ENCODE results near the gene THOP1.

The THOP1 gene

DNA sequence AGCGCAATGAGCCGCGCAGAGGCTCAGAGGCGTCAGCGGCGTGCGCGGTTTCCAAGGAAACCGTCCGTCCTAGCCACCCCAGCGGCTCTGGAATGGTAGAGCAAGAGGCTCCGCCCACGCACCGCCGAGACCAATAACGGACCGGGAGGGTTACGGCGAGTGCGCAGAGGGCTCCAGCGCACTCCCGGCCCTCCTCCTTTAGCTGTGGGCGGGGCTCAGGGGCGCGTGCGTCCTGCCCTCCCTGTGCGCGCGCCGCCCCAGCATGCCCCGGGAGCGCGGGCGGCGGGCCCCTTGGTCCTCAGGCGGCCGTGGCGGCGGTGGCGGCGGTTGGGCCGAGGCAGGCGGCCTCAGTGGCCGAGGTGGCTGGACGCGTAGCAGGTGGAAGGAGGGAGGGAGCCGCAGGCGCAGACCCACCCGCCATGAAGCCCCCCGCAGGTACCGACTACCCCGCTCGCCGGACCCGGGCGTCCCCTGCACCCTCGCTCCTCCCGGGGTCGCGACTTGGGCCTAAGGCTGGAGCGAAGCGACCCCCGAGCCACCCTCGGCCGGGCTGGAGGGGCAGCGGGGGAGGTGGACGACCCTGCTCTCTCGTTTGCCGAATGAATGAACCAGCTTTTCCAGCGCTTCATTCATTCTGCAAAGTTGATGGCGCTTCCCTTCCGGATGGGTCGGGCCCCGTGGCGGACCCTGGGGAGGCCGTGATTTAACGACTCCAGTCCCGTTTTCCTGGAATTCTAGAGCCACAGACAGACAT, at the start of gene THOP1:
Gene THOP1 (plus strand): TSS at position 260 of the 754 bp plus-strand sequence. CDS start 160 bp downstream, at position 420.
- peak; percentile 99 to 100 for DNase-seq (ENCODE audit: low read depth in 2 of 2)

DNA sequence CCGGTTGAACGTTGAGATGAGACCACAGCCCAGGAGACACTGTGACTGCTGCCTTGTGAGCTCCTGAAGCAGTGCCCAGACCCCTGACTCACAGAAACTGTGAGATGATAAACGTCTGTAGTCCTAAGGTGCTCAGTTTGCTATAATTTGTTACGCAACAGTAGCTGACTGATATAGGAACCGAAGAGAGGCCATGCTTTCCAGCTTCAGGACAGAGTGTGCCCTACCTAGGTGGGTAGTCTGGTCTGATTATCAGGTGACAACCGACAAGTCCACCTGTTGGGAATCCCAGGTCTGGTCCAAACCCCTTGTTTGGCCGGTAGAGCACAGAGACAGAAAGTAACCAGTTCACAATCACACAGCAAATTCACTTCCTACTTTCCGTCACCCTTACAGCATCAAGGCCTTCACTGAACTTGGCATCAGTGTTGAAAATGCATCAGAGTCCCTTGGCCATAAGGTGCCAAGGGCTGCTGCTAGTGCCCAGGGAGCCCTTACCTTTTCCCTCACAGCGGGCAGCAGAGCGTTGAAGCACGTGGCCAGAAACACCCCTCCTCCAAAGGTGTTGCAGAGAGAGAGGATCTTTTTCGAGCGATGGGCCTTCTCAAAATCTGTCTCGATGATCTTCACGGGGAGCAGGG, 48.6 kb upstream of the THOP1 start:
- no peak for DNase-seq (ENCODE audit: low read depth in 2 of 2)

DNA sequence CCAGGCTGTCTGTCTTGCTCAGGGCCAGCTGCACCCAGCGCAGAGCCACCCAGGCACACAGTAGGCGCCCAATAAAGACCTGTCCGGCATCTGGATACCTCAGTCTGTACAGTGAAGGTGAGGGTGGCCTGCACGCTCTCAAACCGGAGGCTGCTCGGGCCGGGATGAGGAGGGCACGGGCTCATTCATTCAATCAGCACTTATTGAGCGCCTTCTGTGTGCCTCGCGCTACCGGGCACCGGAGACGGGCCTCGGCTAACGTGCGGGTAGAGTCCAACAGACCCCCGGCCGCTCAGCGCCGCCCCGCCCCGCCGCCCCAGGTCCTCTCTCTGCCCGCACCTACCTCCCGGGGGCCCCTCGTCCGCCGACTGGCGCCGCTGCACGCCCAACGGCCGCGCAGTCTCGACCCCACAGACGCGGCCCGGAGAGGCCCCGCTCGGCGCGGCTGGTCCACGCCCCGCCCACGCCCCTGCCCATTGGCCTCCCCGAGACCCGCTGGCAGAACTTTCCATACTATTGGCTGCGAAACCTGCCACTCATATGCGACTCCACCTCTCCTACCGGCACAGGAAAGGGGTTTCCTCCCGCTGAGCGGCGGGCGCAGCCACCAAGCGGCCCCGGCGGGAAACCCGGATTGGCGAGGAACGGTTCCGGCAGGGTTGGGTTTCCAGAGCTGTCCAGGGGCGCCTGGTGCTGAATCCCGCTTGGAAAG, 45.5 kb upstream of the THOP1 start, which contains the start of gene SLC39A3:
Gene SLC39A3 (minus strand): TSS at position 416 of the 712 bp plus-strand sequence. CDS start 2,760 bp downstream, outside the sequence.
- DNase-seq (ENCODE audit: low read depth in 2 of 2) = peak; percentile 98

DNA sequence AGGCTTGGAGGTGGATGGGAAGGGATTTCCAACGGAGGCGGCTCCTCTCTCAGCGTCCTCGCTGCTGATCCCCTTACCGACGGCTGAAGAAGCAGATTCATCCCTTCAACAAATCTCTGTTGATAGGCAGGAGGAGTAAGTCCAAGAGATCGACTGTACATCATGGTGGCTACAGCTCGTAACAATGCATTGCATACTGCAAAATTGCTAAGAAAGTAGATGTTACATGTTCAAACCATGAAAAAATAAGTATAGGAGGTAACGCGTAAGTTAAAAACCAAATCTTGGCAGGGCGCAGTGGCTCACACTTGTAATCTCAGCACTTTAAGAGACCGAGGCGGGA, 45.0 kb upstream of the THOP1 start:
- DNase-seq (ENCODE audit: low read depth in 2 of 2) = no peak

DNA sequence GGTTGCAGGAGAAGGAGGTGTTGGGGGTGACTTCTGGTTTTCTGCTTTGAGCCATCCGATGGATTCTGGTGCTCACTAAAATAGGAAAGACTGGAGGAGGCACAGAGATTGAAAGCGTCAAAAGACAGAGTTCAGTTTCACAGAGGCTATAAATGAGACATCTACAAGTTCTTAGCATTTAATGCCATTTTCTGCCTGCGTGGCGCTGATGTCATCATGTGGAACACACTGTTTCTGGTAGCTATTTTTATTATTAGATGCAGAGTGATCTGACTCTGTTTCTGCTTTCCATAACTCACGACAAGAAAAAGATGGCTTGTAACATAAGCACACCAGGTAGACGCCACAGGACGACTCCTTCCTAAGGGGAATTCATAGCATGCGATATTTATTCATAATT, 42.2 kb upstream of the THOP1 start:
- no peak for DNase-seq (ENCODE audit: low read depth in 2 of 2)

DNA sequence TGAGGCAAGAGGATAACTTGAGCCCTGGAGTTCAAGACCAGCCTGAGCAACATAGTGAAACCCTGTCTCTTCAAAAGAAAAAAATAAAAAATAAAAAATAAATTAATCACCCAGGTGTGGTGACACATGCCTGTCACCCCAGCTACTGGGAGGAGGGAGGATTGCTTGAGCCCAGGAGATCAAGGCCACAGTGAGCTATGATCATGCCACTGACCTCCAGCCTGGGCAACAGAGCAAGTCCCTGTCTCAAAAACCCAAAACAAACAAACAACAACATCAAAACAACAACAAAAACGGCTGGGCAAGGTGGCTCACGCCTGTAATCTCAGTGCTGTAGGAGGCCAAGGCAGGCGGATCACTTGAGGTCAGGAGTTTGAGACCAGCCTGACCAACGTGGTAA, 41.2 kb upstream of the THOP1 start:
- DNase-seq (ENCODE audit: low read depth in 2 of 2) = no peak

DNA sequence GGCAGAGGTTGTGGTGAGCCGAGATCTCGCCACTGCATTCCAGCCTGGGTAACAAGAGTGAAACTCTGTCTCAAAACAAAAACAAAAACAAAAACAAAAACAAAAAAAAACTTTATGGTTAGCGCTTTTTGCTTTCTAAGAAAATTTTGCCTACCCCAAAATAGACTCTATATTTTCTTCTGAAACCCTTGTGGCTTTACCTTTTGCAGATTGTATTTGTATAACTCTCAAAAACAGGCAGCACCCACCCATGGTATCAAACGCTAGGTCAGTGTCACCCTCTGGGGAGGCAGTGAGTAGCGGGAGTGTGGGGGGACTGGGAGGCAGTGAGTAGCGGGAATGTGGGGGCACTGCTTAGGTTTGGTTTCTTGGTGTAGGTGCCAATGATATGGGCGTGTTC, 38.0 kb upstream of the THOP1 start:
- DNase-seq (ENCODE audit: low read depth in 2 of 2) = no peak

DNA sequence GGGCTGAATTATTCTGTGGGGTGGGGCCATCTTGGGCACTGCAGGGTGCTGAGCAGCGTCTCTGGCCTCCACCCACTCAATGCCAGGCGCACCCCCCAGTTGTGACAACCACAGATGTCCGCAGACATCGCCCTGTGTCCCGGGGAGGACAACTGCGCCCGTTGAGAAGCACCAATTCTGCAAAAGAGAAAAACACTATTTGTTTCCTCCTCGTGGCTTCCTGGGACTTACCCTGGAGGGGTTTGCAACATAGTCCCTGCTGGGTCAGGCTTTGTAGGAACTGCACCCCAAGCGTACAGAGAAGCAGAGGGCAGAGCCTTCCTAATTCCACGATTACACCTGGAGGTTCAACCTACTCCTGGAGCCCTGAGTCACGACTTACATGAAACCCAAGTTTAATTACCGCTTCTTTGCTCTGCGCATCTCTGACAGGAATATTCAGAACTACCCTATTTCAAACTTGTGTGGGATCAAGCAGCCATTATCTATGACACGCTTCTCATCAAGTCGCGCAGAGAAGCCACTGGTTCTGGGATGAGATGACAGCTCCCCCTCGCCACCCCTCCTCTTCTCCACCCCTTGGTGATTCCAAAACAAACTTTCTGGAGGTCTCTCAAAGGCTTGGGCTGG, 34.4 kb upstream of the THOP1 start:
- DNase-seq (ENCODE audit: low read depth in 2 of 2) = no peak

DNA sequence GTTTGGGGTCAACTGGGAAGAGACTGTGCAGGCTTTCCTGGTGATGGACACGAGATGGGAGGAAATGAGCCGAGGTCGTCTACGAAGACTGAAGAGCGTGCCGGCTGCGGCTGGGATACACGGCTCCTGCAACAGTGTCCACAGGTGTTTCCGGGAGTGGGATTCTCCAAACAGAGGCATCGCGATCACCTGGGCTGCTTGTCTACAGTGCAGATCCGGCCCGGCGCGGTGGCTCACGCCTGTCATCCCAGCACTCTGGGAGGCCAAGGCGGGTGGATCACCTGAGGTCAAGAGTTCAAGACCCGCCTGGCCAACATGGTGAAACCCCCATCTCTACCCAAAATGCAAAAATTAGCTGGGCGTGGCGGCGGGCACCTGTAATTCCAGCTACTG, 33.9 kb upstream of the THOP1 start:
- no peak for DNase-seq (ENCODE audit: low read depth in 2 of 2)

DNA sequence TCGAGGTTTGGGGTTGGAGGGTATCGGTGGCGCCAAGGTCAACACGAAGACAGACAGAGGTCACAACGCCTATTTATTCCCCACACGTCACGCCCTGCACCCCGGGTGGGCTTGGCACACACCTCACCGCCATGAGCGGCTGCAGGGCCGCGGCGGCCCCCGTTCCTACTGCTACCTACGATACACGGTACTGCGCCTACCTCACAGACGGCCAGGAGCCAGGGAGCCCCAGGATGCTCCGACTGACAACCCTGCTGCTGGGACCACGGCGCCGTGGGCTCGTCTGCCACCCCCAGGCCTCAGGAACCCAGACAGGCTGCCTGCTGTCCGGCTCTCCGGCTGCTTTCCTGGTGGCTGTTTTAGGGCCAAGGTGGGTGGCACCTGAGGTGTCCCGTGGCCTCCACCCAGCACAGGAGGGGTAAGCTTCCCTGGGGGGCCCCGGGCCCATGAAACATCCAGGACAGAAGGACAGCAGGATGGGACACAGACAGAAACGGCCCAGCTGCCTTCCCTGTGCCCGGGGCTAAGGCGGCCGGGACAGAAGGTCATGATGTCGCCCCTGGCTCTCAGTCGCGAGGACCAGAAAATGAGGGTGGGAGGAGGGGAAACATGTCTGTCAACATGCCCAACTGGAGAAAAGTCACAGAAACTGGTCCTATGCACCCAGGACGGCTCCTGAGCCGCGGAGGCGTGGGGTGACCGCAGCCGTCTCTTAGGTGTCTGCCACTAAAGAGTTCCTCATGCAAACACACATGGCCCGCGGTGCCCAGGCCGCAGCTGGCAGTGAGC, 30.4 kb upstream of the THOP1 start:
- no peak for DNase-seq (ENCODE audit: low read depth in 2 of 2)

DNA sequence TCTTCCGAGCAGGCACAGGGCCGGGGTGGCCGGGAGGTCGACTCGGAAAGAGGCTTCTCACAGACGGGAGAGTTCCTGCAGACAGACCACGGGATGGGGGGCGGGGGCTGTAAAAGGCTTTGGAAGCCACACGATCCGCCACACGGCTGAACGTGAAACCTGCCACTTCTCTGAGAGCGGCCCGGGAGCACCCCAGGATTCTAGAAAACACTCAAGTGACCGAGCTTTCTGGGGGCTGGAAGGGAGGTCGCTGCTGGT, 29.9 kb upstream of the THOP1 start:
- DNase-seq (ENCODE audit: low read depth in 2 of 2) = no peak

DNA sequence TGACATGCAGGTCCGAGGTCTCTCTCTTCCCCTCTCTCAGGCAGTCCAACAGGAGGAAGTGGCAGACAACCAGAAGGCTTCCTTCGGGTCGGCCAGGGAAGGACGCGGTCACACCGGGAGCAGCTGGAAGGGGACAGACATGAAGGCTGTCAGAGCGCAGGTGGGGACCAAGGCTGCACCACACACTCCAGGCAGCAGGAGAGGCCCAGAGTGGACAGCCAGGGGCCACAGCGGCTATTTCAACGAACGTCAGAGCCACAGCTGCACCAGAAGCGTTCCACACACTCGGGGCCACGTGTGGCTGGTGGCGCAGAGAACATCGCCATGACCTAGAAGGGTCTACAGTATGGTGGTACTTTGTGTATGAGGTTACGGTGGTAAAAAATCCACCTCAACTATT, 29.5 kb upstream of the THOP1 start:
- no peak for DNase-seq (ENCODE audit: low read depth in 2 of 2)

DNA sequence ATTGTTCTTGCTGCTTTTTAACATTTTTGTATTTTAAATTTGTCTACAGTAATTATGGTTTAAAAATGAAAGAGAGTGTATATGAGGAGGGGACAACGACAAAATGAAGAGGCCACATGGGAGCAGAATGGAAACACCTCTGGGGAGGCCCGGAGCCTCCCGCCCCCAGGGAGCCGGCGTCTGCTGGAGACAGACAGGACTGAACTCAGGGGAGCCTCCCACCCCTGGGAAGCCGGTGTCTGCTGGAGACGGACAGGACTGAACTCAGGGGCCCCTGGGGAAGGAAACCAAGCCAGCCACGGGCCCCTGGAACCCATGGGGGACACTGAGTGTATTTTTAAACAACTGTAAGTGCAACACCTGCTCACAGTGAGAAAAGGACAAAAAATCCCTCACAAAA, 28.8 kb upstream of the THOP1 start:
- DNase-seq (ENCODE audit: low read depth in 2 of 2) = no peak

DNA sequence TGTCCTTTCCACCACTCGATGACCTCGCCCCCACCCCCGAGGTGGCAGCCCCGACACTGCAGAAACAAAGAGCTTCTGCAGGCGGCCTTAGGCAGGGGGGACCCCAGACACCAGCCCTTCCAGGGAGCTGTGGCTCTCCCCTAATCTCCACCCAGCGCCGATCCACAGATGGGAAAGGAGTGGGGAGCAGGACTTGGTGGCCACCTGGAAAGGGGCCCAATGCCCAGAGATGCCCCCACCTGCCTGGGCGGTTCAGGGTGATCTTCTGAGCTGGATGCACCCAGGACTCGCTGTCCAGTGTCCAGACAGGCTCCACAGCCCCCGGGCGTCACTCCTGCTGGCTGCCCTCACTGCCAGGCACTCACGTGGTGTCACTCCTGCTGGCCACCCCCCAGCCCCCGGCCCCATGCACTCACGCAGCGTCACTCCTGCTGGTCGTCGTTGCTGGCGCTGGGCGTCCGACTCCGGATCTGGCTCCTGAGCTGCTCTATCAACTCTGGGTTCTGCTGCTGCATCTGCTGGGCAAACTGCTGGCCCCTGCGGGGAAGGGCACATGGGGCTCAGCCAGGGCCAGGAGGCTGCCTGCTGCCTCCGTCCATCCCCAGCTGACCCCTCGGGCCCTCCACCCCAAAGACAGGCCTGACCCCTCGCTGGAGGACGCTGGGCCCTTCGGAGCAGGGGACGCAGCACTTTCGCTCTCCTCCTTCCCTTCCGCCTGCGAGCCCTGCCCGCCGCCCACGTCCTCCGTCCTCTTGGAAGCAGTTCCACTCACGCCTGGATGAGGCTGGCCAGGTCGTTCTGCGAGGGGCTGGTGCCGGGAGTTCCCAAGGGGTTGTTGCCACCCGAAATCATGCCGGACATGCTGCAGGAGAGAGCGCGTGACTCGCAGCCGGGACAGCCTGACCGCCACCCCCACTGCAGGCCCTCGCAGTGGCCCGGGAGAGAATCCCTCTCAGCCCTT, 28.1 kb upstream of the THOP1 start:
- DNase-seq (ENCODE audit: low read depth in 2 of 2) = no peak

DNA sequence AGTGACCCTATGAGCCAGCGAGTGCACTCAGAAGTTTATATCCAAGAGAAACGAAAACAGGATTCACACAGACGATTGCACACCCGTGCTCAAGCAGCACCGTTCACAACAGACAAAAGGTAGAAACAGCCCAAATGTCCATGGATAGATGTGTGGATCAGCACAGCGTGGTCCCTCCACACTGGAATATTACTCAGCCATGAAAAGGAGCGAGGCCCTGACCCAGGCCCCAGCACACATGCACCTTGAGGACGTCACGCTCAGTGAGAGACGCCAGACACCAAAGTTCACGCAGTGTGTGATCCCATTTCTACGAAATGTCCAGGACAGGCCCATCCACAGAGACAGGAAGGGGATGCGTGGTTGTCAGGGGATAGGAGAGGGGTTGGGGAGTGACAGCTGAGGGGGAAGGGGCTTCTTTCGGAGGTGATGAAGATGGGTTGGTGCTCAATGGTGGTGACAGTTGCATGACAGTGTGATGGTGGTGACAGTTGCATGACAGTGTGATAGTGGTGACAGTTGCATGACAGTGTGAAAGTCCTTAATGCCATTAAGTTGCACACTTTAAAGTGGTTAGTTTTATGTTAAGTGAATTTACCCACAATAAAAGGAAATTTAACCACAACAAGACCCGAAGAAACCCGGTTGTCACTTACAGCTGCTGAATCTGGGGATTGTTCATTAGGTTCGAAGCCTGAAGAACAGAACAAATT, 26.5 kb upstream of the THOP1 start:
- no peak for DNase-seq (ENCODE audit: low read depth in 2 of 2)

DNA sequence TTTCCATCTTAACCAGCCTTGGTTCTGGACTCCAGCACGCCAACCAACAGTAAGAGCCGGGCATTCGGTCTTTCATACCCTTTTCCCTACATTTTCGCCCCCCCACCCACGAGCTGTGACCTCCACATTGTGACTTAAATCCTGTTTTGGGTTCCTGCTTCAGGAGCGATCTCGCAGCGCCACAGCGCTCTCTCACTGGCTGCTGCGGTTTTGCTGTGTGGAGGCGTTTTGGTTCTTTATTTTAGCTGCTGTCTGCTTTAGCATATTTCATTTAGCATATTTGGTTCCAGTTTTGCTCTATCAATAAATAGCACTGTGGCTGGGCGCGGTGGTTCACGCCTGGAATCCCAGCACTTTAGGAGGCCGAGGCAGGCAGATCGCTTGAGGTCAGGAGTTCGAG, 25.9 kb upstream of the THOP1 start:
- no peak for DNase-seq (ENCODE audit: low read depth in 2 of 2)

DNA sequence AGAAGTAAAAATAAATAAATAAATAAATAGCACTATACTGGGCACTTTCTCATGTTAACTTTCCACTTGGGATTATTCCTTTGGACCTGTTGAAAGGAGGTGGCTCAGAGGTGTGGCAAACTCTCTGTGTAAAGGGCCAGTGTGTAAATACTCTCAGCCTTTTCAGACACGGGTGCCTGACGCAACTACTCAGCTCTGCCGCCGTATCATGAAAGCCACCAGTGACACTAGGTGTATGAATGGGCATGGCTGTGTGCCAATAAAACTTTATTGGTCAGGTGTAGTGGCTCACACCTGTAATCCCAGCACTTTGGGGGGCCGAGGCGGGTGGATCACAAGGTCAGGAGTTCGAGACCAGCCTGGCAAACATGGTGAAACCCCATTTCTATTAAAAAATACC, 25.3 kb upstream of the THOP1 start:
- DNase-seq (ENCODE audit: low read depth in 2 of 2) = no peak

DNA sequence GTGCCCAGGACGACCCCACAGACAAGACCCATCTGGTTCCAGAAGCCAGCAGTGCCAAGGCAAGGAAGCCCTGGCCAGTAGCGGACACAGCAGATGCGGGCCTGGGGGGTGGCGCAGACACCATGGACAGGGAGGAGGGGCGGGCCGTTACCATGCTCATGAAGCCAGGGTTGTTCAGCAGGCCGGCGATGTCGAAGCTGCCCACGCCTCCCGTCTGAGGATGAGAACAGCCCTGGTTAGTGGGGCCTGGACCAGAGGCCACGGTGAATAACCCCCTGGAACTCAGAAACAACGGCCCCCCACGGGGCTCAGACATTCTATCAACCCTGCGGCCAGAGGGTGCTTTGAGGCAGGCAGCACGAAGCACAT, 24.0 kb upstream of the THOP1 start:
- no peak for DNase-seq (ENCODE audit: low read depth in 2 of 2)

DNA sequence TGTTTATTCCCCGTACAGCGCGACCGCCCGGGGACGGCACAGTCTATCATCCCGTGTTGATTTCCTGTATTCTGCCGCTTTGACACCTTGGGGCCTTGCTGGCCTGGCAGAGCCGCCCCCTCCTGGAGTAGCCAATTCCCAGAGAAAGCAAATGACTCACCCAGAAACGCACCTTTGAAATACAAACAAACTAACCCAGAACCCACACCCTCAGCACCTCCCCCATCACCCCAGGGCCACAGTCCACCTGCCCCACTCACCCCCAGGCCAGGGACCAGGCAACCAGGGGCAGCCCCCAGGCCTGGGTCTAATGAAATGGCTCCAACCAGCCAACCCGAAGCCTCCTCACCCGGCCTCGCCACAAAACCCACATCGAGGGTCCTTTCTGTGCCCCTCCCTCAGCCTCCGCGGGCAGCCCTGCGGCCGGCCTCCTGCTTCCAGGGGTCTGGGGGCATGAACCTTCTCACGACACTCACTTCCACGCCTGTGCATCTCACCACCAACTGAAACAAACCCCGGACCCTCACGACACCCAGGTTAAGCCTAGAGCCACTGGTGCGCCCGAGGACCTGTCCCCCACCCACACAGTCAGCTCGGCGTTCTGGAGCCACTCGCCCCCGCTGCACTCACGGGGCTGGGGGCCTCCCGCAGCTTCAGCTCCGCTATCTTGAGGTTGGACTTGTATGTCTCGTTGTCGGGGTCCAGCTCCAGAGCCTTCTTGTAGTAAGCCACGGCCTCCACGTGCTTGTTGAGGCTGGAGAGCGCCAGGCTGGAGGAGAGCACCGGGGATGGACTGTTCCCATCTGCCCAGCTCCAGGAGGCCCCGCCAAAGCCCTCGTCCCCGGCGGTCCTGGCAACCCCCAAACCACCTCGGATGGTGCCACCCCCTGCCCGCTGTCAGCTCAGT, 23.2 kb upstream of the THOP1 start:
- DNase-seq (ENCODE audit: low read depth in 2 of 2) = no peak
